GM18870 (cell line): ENCODE results near the gene DPYD.
"Not testable (repeated sequence)": the region's sequence is repeated elsewhere in the genome, so short reads cannot be mapped to it uniquely, and the experiment has no call there.

Experiments used
- ATAC-seq: cut with Tn5 transposase; IDR thresholded peaks from one replicate; pipeline ENCODE4 v1.9.1; 2021; ENCODE audit warnings: moderate library complexity; ENCODE audit not compliant: unreplicated experiment

Gene DPYD

DNA sequence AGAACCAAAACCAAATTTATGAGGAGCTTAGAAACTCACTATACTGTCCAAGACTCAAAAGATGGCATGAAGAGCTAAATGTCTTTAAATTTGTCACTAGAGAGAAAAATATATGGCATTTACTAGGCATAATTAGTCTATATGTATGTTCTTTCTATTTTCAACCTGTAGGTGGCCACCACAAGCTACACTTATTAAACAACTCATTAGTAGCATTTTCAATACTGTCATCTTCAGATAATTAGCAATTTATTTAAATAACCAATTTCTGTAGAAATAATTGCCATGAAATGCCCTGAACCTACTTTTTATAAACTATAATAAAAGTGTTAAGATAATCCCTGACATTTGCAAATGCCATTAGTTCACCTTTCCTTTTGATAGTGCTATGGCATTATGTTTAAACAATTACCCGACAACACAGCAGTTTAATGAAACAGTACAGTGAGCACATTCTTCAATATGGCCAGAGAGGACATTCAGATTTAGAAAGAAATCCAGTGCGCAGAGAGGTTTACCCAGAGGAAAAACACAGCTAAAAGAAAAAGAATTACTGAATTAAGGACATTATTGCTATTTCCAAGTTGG lies 676.8 kb downstream of the DPYD start:
- no peak for ATAC-seq

DNA sequence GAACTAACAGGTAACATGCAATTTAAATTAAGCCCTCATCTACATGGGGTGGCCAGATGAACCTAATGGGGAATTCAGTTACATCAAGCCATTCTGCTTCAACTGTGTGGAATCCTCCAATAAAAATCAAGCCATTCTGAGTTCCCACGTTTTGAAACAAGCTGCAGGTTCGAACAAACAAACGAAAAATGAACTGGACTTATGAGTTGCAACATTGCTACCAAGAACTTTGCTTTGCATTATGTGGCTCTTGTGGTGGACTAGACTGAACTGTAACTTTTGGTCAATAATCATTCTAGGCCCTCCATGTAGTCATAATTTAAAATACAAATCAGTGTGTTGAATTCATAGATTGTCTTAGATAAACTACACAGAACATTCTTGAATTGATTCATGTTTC lies 682.0 kb downstream of the DPYD start:
- no peak for ATAC-seq

DNA sequence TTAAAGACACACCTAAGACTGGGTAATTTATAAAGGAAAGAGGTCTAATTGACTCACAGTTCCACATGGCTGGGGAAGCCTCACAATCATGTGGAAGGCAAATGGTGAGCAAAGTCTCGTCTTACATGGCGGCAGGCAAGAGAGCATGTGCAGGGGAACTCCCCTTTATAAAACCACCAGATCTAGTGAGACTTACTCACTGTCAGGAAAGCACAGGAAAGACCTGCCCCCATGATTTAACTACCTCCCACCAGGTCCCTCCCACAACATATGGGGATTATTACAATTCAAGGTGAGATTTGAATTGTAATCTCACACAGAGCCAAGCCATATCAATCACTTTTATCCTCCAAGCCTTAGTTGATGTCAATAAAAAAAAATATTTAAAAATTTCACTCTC lies 689.5 kb downstream of the DPYD start:
- not testable (repeated sequence) for ATAC-seq

DNA sequence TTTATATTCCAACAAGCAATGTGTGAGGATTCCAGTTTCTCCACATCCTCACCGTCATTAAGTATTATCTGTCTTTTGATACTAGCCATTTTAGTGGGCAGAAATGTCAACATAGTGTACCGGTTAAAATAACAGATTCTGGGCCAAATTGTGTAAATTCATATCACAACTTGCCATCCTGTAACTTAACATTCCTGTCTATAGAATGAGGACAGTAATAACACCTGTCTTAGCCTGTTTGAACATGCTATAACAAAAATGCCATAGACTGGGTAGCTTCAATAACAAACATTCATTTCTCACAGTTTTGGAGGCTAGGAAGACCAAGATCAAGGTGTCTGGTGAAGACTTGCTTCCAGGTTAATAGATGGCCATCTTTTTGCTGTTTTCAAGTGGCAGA lies 708.2 kb downstream of the DPYD start:
- no peak for ATAC-seq

DNA sequence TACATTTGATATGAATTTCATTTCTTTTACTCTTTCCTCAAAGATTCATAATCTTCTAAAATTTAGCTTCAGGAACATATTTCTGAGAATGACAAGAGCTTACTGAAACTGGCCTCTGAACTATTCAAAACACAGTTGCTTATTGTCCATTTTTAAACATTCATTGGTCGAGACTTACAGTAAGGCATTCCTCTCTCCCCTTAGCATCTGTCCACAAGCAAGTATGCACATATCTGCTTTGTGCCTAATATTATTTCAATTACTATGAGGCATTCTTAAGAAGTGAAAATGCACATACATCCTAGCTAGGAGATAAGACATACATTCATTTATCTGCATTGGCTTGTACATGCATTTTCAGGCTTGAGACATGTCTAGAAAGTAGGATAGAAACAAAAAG lies 710.5 kb downstream of the DPYD start:
- no peak for ATAC-seq

DNA sequence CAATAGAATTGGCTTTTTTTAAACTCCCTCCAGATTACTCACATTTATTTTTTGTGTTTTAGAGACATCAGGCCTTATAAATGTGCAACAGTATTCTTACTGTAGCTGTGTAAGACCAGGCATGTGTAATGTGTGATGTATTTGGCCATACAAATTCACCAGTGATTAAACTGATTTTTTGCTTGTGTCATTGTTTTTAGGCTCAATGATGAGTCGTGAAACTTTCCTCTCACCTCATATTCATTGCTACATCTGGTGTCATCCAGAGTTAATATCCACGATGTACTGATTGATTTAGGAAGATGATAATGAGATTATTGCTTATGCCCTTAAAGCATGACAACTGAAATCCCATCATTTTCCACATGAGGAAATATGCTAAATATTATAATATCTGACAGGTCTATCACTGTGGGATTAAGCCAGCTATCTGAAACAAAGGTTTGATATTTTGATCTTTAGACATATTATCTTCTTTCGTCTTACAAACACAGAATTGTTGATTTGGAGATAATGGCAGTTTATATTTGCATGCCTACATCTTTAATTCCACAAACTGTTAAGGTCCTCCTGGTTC lies 711.4 kb downstream of the DPYD start:
- ATAC-seq = no peak

DNA sequence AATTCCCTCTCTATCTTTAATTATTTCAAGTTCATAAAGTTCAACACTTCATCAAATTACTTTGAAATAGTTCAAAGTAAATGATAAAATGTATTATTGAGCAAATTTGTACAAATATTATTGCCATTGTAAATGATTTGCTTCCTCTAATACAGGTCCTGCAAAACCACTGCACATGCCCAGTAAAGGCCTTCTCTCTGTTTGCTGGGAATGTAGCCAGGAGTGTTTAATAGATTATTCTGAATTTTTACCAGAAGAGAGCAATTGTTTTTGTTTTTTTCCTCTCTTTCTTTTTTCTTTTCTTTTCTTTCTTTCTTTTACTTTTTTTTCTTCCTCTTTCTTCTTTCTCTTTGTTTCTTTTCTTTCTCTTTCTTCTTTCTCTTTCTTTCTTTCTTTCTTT lies 713.0 kb downstream of the DPYD start:
- ATAC-seq = no peak

DNA sequence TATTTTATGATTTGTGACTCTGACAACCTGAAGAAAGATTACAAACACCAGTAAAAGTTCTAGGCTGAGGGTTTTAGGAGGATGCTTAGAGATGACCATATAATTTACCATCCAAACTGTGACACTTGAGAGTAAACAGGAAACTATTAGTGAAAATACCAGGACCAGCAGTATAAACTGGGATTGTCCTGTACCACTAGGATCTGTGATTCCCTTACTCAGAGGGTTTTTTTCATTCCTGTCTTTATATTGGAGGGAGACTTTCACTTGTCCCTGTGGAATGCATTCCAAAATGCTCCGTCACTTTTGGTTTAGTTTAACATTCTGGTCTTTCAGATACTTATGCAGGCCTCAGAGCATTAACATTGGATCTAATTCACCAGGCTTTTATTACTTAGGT lies 716.4 kb downstream of the DPYD start:
- no peak for ATAC-seq

DNA sequence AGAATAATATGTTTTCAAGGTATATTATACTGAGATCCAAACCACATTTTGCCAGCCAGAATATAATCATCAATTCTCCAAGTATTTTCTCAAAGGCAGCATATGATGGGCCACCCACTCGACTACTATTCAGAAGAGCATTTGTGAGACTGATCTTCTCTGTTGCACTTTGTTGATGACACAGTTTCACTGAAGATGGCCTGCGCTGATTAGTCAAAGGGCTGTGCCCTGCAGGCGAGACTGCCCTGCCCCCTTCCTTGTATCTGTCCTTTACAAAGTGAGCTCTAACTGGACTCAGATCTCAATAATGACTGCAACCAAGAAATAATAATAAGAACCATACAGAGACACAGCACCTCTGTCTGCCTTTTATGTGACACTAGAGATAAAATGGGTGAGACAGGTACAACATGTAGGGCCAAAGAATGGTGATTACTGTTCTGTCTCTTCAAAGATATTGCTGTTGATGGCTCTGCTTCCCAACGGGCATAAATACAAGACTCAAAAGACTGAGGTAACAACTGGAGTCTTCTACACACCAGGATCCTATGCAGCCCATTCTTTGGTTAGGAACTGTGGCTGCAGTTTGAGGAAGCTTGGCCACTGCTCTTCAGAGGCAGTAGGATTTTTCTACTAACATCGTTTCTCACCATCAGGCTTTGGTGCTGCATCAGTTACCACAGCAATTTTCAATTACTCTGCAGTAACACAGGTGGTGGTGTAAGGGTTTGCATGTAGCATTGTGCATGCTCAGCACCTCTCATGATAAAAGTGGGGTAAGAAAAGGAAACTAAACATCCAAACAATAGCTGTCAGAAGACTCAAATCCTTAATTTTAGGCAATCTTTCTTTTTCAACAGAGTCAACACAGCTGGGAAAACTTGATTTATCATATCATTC lies 718.1 kb downstream of the DPYD start:
- no peak for ATAC-seq

DNA sequence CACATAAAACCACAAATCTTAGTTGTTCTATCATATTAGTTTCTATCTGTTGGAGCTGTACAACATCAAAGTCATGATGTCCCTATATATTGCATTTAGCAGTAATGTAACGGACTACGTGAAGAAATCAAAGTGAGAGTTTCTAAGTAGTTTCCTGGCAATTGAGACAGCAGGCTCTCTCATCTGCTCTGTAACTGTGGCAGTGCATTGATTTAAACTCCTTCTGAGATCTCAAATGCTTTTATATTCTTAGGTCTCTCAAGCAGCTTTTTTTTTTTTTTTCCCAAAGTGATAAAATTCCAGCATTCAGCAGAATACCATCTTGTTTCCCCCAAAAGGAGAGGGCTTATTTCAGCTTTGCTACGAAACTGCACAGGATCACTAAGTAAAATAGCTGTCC lies 719.2 kb downstream of the DPYD start:
- no peak for ATAC-seq

DNA sequence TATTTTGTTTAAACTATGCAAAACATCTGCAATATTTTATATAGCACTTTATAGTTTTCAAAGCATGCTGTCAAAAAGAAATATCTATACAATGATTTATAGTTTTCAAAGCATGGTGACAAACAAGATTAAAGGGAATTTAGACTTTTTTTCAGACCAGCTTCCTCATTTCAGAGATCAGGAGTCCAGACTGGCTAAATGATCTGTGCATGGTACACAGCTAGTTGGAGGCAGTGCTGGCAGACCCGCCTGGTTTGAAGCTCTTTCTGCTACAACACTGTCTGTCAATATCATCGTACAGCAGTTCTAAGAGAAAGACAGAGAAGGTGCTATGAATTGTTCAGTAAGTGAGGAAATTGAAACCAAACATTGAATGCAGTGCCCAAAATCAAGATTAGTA lies 720.2 kb downstream of the DPYD start:
- ATAC-seq = no peak

DNA sequence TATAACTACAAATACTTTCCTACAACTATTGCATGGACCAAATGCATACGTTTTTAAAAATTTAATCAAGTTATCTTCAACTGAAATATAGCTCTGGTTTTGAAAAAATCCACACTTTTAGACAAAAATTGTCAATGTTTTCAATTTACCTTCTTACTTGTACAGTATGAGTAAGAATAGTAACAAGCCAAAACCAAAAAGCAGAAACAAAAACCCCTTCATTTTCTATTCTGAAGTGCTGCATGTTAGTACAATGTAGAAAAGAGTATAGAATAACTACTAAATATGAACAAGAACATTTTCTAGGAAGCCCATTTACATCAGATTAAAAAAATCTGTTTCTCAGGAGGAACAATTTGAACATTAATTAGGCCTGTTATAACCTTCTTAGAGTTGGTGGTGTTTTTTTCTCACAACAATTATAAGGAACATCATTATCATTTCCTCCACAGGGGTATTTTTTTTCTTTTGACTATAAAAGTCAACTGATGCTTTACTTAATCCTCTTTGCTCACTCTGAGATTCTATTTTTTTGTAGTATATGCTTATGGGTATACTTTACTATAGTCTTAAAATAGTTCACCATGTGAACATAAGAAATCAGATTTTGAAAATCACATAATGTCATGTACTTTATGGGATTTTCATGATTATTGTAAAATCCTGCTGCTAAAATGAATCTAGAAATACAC lies 723.9 kb downstream of the DPYD start:
- ATAC-seq = peak; percentile 63

DNA sequence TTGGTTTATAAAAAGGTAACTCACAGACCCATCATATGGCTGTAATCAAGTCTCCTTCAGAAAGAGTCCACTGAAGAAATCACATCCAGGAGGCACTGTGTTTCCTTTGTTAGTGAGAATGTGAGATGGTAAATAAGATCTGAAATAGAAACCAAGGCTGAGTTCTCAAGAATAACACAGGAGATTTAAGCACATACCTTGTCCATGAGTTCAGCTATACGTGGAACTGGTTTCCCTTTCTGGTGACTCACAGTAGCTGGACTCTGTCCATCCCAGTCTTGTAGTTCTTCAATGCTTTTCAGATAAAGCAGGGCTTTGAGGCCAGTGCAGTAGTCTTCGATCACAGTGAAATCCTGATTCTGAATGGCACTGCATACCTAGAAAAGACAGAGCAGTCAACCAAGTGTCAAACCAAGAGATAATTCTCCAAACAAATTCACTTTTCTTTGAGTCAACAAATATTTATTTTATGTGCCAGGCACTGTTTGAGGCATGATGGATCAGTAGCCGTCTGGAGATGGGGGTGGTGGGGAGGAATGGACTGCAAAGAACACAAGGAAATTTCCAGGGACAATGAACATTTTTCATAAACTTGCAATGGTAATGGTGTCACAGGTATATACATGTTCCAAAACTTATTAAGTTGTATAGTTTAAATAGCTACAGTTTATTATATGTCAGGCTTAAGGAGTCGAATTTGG lies 727.8 kb downstream of the DPYD start:
- no peak for ATAC-seq

DNA sequence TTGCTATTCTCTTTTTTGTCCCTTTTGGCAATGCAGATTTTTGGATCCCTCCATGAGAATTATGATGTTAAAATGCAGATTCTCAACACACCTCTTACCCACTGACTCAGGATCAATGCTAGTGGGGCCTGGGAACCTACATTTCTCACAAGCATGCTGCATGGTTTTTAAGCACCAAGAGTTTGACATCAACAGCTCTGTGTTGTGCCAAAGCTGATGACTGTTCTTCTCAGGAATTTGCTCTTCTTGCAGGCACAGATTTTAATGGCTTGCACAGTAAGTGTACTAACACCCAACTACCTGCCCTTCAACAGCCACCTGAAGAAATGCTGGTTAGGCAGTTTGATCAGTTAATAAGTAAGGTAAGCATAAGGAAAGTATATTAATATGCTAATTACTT lies 730.5 kb downstream of the DPYD start:
- ATAC-seq = no peak

DNA sequence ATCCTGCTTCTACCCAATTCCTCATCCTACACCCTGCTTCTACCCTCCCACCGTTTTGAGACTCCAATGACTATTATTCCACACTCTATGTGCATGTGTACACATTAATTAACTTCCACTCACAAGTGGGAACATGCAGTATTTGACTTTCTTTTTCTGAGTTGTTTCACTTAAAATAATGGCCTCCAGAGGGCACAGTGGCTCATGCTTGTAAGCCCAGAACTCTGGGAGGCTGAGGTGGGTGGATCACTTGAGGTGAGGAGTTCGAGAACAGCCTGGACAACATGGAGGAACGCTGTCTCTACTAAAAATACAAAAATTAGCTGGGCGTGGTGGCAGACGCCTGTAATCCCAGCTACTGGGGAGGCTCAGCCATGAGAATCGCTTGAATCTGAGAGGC lies 734.5 kb downstream of the DPYD start:
- no peak for ATAC-seq

DNA sequence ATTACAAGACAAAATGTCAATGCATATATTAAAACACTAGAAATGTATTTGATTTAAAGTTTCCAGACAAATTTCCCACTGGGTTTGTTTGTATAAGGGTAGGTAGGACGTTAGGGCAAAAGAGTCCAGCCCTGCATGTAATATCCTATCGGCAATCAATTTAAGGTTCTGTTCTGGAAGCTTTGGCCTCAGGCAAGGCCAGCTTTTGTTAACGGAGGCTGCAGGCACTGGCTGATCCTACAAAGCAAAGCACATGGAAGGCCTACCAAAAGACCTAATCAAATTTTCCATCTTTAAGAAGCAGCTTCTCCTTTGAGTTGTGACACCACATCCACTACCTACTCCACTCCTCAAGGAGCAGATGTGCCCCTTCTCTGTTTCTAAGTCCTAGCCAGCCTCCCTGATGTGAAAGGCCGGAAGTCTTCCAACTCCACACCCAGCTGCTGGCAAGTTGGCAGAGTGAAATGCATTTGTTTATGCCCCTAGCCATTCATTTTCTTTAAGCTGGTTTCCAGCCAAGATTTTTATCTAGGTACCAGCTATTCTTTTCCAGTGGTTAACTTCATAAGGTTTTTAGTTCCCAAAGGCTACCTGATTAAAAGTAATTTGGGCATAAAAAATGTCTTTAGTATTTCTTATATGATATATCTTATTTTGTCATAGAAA lies 746.7 kb downstream of the DPYD start:
- ATAC-seq = no peak

DNA sequence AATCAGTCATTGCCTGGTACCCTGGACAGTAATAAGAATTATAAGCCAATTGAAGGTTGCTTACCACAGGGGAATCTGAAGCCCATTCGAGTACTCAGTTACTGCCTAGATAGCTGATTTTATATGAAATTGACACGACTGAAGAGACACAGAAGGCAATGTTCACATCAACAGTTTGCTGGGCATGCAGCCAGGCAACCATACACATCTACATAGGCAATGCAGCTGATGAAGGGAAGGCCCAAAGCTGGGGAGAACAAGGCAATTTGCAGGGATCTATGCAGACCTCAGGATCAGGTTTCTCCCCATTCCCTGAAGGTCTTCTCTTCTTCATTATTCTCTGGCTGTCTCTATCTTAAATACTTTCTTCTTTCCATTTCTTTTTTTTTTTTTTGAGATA lies 750.5 kb downstream of the DPYD start:
- no peak for ATAC-seq

DNA sequence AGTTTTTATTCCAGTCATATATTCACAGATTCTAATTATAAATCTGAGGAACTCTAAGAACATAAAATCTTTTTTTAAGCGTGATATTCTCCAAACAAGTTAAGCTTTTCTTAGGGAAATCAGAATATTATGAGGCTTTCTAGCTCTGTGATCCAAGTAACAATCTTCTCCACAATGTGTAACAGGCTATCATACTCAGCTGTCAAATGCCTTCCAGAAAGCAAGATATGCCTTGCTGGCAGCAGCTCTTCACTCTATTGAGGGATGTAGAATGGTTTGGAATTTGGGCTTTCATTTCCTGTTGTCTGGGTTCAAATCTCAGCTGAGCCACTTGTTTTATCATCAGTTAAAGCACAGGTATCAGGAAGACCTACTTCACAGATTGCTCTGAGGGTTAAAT lies 752.8 kb downstream of the DPYD start:
- ATAC-seq = no peak

DNA sequence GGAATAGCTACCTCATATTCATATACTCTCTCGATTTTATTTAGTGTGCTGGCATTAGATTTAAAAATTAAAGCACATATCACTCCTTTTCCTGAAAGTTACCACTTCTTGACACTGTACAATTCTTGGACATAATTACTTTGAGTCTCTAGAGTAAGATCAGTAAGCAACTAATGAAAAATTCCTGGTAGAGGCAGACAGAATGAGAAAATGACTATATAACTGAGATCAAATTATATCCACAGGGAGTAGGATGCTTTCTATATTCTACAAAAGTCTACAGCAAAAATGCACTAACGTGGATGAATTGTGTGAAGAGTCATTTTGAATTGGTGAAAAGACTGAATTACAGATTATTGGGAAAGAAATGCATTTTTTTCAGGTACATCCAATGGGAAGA lies 753.6 kb downstream of the DPYD start:
- no peak for ATAC-seq

DNA sequence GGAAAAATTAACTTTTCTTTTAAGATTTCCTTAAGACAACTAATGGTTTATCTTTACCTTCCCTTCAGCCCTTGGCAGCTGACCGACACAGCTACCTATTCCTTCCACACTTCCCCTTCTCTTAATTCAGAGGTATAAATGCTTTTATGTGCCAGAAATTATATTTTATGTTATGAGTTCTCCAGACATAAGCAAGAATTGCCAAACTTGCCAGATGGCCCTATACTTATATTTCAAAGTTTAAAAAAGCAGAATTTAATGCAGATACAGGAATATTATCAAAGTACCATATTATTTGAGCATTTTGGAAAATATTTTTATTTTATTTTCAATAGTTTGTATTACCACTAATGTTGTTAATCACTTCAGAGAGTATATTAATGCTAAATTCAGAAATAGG lies 754.2 kb downstream of the DPYD start:
- ATAC-seq = no peak

DNA sequence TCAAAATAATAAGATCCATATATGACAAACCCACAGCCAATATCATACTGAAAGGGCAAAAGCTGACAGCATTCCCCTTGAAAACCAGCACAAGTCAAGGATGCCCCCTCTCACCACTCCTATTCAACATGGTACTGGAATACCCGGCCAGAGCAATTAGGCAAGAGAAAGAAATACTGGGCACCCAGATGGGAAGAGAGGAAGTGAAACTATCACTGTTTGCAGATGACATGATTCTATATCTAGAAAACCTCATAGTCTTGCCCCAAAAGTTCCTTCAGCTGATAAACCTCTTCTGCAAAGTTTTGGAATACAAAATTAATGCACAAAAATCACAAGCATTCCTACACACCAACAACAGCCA lies 756.6 kb downstream of the DPYD start:
- ATAC-seq = peak; percentile 50
